IMR-90 (cell line): ENCODE measurements around the gene ESPL1.

Experiments used
- MAZ ChIP-seq: IDR thresholded peaks from 2 replicates; pipeline ENCODE4 v1.6.1; 2012; ENCODE audit warnings: low read depth, mild to moderate bottlenecking, low read length, improper control_type of control experiment, moderate library complexity, borderline replicate concordance
- POLR2A ChIP-seq: IDR thresholded peaks from 2 replicates; pipeline ENCODE4 v1.6.1; 2012; ENCODE audit warnings: mild to moderate bottlenecking, low read depth, low read length
- TF ChIP-seq, protein P1 (sequence below): conservative IDR thresholded peaks from 2 replicates; pipeline ENCODE4 v1.5.1; 2012; ENCODE audit warnings: mild to moderate bottlenecking, low read depth, low read length, improper control_type of control experiment

GRCh38 chr12:53326460-53327185, 58.5 kb downstream of the ESPL1 start:
- TF ChIP-seq, protein P1, sequence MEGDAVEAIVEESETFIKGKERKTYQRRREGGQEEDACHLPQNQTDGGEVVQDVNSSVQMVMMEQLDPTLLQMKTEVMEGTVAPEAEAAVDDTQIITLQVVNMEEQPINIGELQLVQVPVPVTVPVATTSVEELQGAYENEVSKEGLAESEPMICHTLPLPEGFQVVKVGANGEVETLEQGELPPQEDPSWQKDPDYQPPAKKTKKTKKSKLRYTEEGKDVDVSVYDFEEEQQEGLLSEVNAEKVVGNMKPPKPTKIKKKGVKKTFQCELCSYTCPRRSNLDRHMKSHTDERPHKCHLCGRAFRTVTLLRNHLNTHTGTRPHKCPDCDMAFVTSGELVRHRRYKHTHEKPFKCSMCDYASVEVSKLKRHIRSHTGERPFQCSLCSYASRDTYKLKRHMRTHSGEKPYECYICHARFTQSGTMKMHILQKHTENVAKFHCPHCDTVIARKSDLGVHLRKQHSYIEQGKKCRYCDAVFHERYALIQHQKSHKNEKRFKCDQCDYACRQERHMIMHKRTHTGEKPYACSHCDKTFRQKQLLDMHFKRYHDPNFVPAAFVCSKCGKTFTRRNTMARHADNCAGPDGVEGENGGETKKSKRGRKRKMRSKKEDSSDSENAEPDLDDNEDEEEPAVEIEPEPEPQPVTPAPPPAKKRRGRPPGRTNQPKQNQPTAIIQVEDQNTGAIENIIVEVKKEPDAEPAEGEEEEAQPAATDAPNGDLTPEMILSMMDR, result no peak
- TF ChIP-seq MAZ, result no peak
- TF ChIP-seq POLR2A, result no peak
